ENCODE results near the gene RPAP2. TPM values are rescaled to one million over a fixed set of nuclear protein-coding genes. Genes with fewer than 3 reads are reported as not detected.

The RPAP2 gene
- total RNA-seq, result 10 to 100 TPM; 29.2 to 31.6 TPM

DNA sequence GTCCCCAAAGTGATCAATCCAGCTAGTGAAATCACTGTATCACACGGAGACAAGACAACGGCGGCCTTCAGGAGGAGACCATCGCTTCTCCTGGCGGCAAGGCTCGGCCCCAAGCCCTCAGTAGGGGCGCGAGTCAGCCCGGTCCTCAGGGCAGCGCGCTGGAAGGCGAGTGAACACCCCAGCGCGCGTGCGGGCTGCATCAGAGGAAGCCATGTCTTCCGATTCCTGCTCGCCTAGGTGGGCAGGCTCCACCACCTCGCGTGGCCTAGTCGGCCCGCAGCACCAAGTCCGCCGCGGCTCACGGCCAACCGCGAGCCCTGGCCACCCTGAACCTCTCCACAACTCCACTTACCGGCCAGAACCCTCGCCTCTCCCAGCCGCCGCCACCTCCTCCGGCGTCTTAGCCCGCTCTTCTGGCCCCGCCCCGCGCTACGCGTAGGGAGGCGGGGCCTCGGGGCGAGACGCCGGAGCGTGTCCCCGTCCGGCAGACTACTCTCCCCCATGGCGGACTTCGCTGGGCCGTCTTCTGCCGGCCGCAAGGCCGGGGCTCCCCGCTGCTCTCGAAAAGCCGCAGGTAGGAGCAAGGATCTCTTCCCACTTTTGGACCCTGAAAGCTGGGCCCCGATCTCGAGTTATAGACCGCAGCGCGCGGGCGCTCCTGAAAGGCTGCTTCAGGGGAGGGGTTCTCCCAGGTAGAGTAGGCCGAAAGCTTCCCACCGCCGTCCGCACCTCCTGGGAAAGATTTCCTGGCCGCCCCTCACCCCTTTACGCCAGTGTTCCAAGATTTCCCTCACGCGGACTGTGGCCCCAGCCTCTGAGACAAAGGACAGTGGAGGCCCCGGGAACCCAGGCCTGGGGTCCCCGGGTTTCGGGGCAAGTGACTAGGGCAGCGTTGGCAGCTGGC, at the start of gene RPAP2, which contains the start of gene GLMN:
RPAP2 (plus strand) TSS at position 487 of the 904 bp plus-strand sequence; CDS start at position 502, 15 bp downstream.
GLMN (minus strand) TSS at position 415 of the 904 bp plus-strand sequence. CDS start 988 bp downstream, outside the sequence.

Other genes starting within 250 kb of the RPAP2 start
- not detected for gene SETSIP, start 223.6 kb upstream of the RPAP2 start, total RNA-seq
- gene BTBD8, start 218.7 kb upstream of the RPAP2 start, total RNA-seq, result 1 to 10 TPM; 2.4 to 2.8 TPM
- gene C1orf146, start 81.1 kb upstream of the RPAP2 start, total RNA-seq, result not detected
- gene GLMN, start 72 bp upstream of the RPAP2 start, total RNA-seq, result 10 to 100 TPM; 14.5 to 16.7 TPM
- gene GFI1, start 187.9 kb downstream of the RPAP2 start, total RNA-seq, result 10 to 100 TPM; 39.5 to 41.3 TPM